Peyer's patch (tissue), 4 donors: ENCODE results near the gene VPS16. TPM values are rescaled to one million over a fixed set of nuclear protein-coding genes. Genes with fewer than 3 reads are reported as not detected.
A peak's percentile ranks its signal among the peaks of the same experiment; 100 is the strongest.

Source experiments
- DNase-seq, 3 donors: peaks; one replicate each; pipeline ENCODE4 v3.0.0-alpha.2; 2017 to 2019
- H3K27ac ChIP-seq, 4 donors: fragments of 200-600 bp; sonication (generic); one replicate each; pipeline ENCODE4 v1.5.1; 2016 to 2019
- H3K27me3 ChIP-seq, 2 donors: fragments of 200-600 bp; sonication (generic); one replicate each; pipeline ENCODE4 v1.5.1; 2019
- H3K36me3 ChIP-seq, 3 donors: fragments of 200-600 bp; sonication (generic); one replicate each; pipeline ENCODE4 v1.5.1; 2016 to 2019
- H3K4me1 ChIP-seq, 4 donors: fragments of 200-600 bp; sonication (generic); one replicate each; pipeline ENCODE4 v1.5.1; 2016 to 2019
- H3K4me3 ChIP-seq, 4 donors: fragments of 200-600 bp; sonication (generic); 1 replicate in 3 of 4; 2 replicates in 1 of 4; pipeline ENCODE4 v1.5.1; 2016 to 2019; ENCODE audit warnings: mild to moderate bottlenecking in 1 of 4
- H3K9me3 ChIP-seq, 4 donors: fragments of 200-600 bp; sonication (generic); one replicate each; pipeline ENCODE4 v1.5.1; 2016 to 2019; ENCODE audit warnings: mild to moderate bottlenecking in 1 of 4
- CTCF ChIP-seq, 6 experiments: fragments of 450-650 bp in 4 of 6; fragments of 200-600 bp in 2 of 6; sonication (generic) in 1 of 6; IDR thresholded peaks; one replicate each; pipeline ENCODE4 v1.5.1; 2017 to 2019; ENCODE audit warnings: antibody characterized with exemption in 6 of 6, mild to moderate bottlenecking in 3 of 6, moderate library complexity in 1 of 6
- POLR2A ChIP-seq, 2 donors: fragments of 450-650 bp; IDR thresholded peaks; one replicate each; pipeline ENCODE4 v1.5.1; 2017; ENCODE audit warnings: antibody characterized with exemption in 2 of 2, mild to moderate bottlenecking in 2 of 2, moderate library complexity in 2 of 2
- total RNA-seq, 4 donors: library from RNA; depleted of rRNA; stranded (reverse); fragments of >200 nt; gene quantifications; one replicate each; pipeline ENCODE4 v1.1.0, GENCODE V29; 2016

Gene VPS16
- total RNA-seq, 4 donors from 2014 or later, result 43.7 to 54.6 (median 45.1) TPM

DNA sequence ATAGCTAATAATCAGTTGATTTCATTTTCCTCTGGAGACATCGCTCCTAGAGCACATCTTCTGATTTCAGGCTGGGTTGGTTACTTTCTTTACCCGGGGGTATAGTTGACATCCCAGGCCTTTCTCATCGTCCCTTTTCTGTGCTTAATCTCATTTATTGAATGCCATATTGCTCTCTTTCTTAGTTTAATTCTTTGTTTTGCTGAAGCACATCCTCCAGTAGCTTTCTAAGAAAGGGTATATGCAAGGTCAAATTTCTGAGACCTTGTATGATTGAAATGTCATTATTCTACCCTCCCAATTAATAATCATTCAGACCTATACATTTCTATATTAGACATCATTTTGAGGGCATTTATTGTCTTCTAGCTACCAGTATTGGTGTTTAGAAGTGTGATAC, 28.4 kb upstream of the VPS16 start:
- Histone ChIP-seq H3K27ac (no peak overlapping the region), H3K4me1 (no peaks in the 10 kb centered on the region), H3K27me3 (no peaks in the 10 kb centered on the region), H3K9me3 (no peaks in the 10 kb centered on the region), H3K4me3 (no peak overlapping the region), H3K36me3 (no peaks in the 10 kb centered on the region)
- no peak for TF ChIP-seq POLR2A (IDR thresholded peaks at IDR 0.05)
- DNase-seq, result no peak

DNA sequence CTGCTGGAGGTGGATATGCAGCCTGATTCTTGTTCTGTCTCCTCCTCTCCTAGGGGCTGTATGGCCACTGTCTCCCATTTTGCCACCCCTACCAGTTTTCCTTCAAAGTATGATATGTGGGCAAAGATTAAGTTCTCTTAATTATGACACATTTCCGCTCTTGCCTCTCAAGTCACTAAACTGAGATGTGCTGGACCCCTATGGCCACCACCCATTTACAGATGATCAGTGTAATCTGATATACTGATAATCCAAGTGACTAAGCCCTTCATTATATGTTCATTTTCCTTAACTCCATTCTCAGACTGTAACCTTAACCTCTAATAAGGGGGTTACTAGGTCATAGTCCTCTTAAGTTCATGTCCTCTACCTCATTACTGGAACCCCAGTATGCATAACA, 26.5 kb upstream of the VPS16 start:
- no peak for DNase-seq
- H3K36me3 ChIP-seq, result no peaks in the 10 kb centered on the region
- no peak for TF ChIP-seq CTCF (IDR thresholded peaks at IDR 0.05)
- TF ChIP-seq POLR2A (IDR thresholded peaks at IDR 0.05), result no peak
- no peaks in the 10 kb centered on the region for H3K27me3 ChIP-seq
- H3K4me3 ChIP-seq, result no peak overlapping the region
- no peak overlapping the region for H3K27ac ChIP-seq
- no peaks in the 10 kb centered on the region for H3K4me1 ChIP-seq
- no peaks in the 10 kb centered on the region for H3K9me3 ChIP-seq

DNA sequence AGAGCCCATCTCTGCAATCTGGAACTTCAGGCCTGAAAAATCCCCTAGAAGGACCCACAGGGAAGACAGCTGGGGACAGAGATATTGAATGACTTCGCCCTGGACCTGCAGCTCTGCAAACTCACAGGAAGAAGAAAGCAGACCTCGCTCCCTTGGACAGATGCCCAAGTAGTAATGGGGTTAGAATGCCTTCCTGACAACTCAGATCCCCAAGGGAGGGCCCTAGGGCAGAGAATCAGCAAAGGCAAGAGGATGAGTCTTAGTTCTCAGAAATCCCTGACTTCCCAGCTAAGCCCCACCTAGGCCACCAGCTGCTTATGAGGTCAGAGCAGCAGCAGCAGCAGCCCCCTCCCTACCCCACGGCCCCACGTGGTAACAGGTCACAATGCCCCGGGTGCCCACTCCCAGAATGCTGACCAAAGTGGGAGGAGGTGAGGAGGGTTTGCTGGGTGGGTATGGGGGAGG, 25.9 kb upstream of the VPS16 start, which contains the start of gene C20orf141:
Gene C20orf141 (plus strand): TSS at position 401 of the 465 bp plus-strand sequence. CDS start 198 bp downstream, outside the sequence.
- H3K4me3 ChIP-seq, result no peak within 1 kb of the TSS
- H3K36me3 ChIP-seq, result no peaks in the 10 kb centered on the region
- H3K27me3 ChIP-seq, result no peaks in the 10 kb centered on the region
- H3K4me1 ChIP-seq, result no peaks in the 10 kb centered on the region
- TF ChIP-seq POLR2A (IDR thresholded peaks at IDR 0.05) (no peak), CTCF (IDR thresholded peaks at IDR 0.05) (no peak)
- no peak within 1 kb of the TSS for H3K27ac ChIP-seq
- peak in 1 of 3 donors; percentile 46 for DNase-seq
- H3K9me3 ChIP-seq, result no peaks in the 10 kb centered on the region

DNA sequence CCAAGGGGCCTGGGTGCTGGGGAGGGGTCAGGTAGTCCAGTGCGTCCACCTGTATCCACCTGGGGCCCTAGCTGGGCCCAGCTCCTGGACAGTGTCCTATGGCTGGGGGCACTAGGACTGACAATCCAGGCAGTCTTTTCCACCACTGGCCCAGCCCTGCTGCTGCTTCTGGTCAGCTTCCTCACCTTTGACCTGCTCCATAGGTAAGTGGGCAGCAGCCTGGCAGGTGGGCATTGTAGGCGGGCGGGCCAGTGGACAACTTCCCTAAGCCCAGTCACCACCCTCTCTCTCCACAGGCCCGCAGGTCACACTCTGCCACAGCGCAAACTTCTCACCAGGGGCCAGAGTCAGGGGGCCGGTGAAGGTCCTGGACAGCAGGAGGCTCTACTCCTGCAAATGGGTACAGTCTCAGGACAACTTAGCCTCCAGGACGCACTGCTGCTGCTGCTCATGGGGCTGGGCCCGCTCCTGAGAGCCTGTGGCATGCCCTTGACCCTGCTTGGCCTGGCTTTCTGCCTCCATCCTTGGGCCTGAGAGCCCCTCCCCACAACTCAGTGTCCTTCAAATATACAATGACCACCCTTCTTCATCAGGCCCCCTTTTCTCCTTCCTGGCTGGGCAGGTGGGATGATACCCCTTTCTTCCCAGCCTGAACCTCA, 25.2 kb upstream of the VPS16 start:
- no peak for TF ChIP-seq POLR2A (IDR thresholded peaks at IDR 0.05)
- TF ChIP-seq CTCF (IDR thresholded peaks at IDR 0.05), result no peak
- Histone ChIP-seq H3K36me3 (no peaks in the 10 kb centered on the region), H3K4me1 (no peaks in the 10 kb centered on the region), H3K27me3 (peaks cover 0 to 1% of the 10 kb centered on the region in 2 donors), H3K27ac (no peak overlapping the region), H3K4me3 (no peak overlapping the region), H3K9me3 (no peaks in the 10 kb centered on the region)
- peak in 1 of 3 donors; percentile 35 for DNase-seq

DNA sequence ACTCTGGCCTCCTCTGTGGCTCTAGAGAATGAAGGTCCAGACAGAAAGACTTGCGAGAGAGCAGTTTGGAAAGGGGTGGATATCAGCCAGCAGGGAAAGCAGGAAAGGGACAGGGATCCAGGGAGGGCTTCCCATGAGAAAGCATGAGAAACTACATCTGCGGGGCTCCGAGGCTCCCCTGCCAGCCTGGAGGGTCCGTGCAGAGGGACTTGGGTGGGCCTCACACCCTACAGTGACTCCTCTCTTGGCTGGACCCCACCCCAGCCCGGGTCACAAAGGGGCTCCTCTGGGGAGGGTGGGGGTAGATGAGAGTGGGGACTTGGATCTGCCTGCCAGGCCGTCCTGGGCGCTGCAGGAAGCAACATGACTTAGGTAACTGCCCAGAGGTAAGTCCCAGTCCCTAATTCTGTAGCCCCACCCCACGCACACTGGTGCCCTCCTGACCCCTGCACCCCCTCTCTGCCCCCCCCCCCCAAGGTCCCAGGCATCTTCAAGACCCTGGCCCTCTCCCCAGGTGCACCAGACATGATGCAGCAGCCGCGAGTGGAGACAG, 24.4 kb upstream of the VPS16 start, which contains the start of gene TMEM239:
Gene TMEM239 (plus strand): TSS at position 335 of the 553 bp plus-strand sequence. CDS start 191 bp downstream, at position 526.
- Histone ChIP-seq H3K27ac (no peak within 1 kb of the TSS), H3K4me3 (no peak within 1 kb of the TSS), H3K4me1 (no peaks in the 10 kb centered on the region), H3K9me3 (no peaks in the 10 kb centered on the region), H3K36me3 (no peaks in the 10 kb centered on the region), H3K27me3 (peaks cover 0 to 8% of the 10 kb centered on the region in 2 donors)
- peak in 1 of 3 donors; percentile 40 for DNase-seq
- no peak for TF ChIP-seq POLR2A (IDR thresholded peaks at IDR 0.05)
- no peak for TF ChIP-seq CTCF (IDR thresholded peaks at IDR 0.05)
